MM.1S (cell line): Measurements from ENCODE around the gene IFT74.

Experiments used
- DNase-seq: peaks from one replicate; pipeline ENCODE4 v3.0.0-alpha.2; 2015
- H2AFZ ChIP-seq: fragments of 300-600 bp; sonication (generic); 2 replicates; pipeline ENCODE4 v1.6.0; 2016; ENCODE audit warnings: antibody characterized with exemption, low read length
- H3F3A ChIP-seq: fragments of 300-600 bp; sonication (generic); 2 replicates; pipeline ENCODE4 v1.6.1; 2016; ENCODE audit warnings: mild to moderate bottlenecking, antibody characterized with exemption, low read length, moderate library complexity, mixed read lengths; ENCODE audit not compliant: insufficient read depth
- H3K27ac ChIP-seq: fragments of 300-600 bp; sonication (generic); 2 replicates; pipeline ENCODE4 v1.5.1; 2016; ENCODE audit warnings: mild to moderate bottlenecking, low read length
- H3K27me3 ChIP-seq: fragments of 300-600 bp; sonication (generic); replicated peaks from 2 replicates; pipeline ENCODE4 v1.6.0; 2016; ENCODE audit warnings: low read length; ENCODE audit not compliant: insufficient read depth
- H3K36me3 ChIP-seq: fragments of 300-600 bp; sonication (generic); replicated peaks from 2 replicates; pipeline ENCODE4 v1.6.1; 2016; ENCODE audit warnings: mild to moderate bottlenecking, low read length, mixed read lengths; ENCODE audit not compliant: insufficient read depth
- H3K4me1 ChIP-seq: fragments of 300-600 bp; sonication (generic); 2 replicates; pipeline ENCODE4 v1.6.1; 2016; ENCODE audit warnings: low read length, mixed read lengths
- H3K4me2 ChIP-seq: fragments of 300-600 bp; sonication (generic); 2 replicates; pipeline ENCODE4 v1.6.0; 2016; ENCODE audit warnings: low read depth, low read length
- H3K4me3 ChIP-seq: fragments of 300-600 bp; sonication (generic); 2 replicates; pipeline ENCODE4 v1.5.1; 2016; ENCODE audit warnings: low read length, mixed read lengths
- H3K79me2 ChIP-seq: fragments of 300-600 bp; sonication (generic); 2 replicates; pipeline ENCODE4 v1.6.1; 2016; ENCODE audit warnings: mixed run types, low read length, mixed read lengths
- H3K9ac ChIP-seq: fragments of 300-600 bp; sonication (generic); 2 replicates; pipeline ENCODE4 v1.6.1; 2016; ENCODE audit warnings: low read length, mixed read lengths
- H3K9me2 ChIP-seq: fragments of 300-600 bp; sonication (generic); replicated peaks from 2 replicates; pipeline ENCODE4 v1.6.1; 2016; ENCODE audit warnings: mild to moderate bottlenecking, low read length, mixed read lengths; ENCODE audit not compliant: insufficient read depth
- H3K9me3 ChIP-seq: fragments of 300-600 bp; sonication (generic); replicated peaks from 2 replicates; pipeline ENCODE4 v1.6.1; 2016; ENCODE audit warnings: mild to moderate bottlenecking, low read length, mixed read lengths; ENCODE audit not compliant: insufficient read depth
- H4K20me1 ChIP-seq: fragments of 300-600 bp; sonication (generic); 2 replicates; pipeline ENCODE4 v1.6.1; 2016; ENCODE audit warnings: mild to moderate bottlenecking, low read length, moderate library complexity, mixed read lengths; ENCODE audit not compliant: insufficient read depth
- CTCF ChIP-seq: fragments of 300-600 bp; sonication (generic); IDR thresholded peaks from 2 replicates; pipeline ENCODE4 v1.5.1; 2016; ENCODE audit warnings: antibody characterized with exemption, low read length, mixed read lengths
- EZH2 ChIP-seq: fragments of 300-600 bp; sonication (generic); optimal IDR thresholded peaks from 2 replicates; pipeline ENCODE3; 2017; ENCODE audit warnings: low read depth, mild to moderate bottlenecking, antibody characterized with exemption, low read length, mixed read lengths
- EZH2phosphoT487 ChIP-seq: fragments of 300-600 bp; sonication (generic); IDR thresholded peaks from 2 replicates; pipeline ENCODE4 v1.6.1; 2018; ENCODE audit warnings: antibody characterized with exemption, low read length

Gene IFT74

GRCh38 chr9:26925609-26926008 lies 30.6 kb upstream of the IFT74 start:
- H3K27ac ChIP-seq, result no peak overlapping the region
- no peak overlapping the region for H3K4me2 ChIP-seq
- no peaks in the 10 kb centered on the region for H4K20me1 ChIP-seq
- no peaks in the 10 kb centered on the region for H3K9me3 ChIP-seq
- no peaks in the 10 kb centered on the region for H3K9me2 ChIP-seq
- H2AFZ ChIP-seq, result no peak overlapping the region
- no peaks in the 10 kb centered on the region for H3K4me1 ChIP-seq
- H3K4me3 ChIP-seq, result no peak overlapping the region
- no peaks in the 10 kb centered on the region for H3F3A ChIP-seq
- DNase-seq, result no peak
- no peaks in the 10 kb centered on the region; the same call in 1 of the 2 replicates for H3K79me2 ChIP-seq
- H3K27me3 ChIP-seq, result no peaks in the 10 kb centered on the region
- H3K36me3 ChIP-seq, result no peaks in the 10 kb centered on the region
- TF ChIP-seq EZH2phosphoT487 (no peak), CTCF (no peak), EZH2 (no peak)
- no peak overlapping the region for H3K9ac ChIP-seq

- Histone ChIP-seq H3K4me2 (no peak overlapping the region), H4K20me1 (no peaks in the 10 kb centered on the region), H3F3A (no peaks in the 10 kb centered on the region), H3K79me2 (peaks cover 3% of the 10 kb centered on the region; the same call in 1 of the 2 replicates), H3K9me2 (no peaks in the 10 kb centered on the region), H3K9ac (no peak overlapping the region), H3K36me3 (no peaks in the 10 kb centered on the region), H2AFZ (no peak overlapping the region), H3K27ac (no peak overlapping the region), H3K27me3 (no peaks in the 10 kb centered on the region), H3K4me1 (no peaks in the 10 kb centered on the region), H3K9me3 (no peaks in the 10 kb centered on the region), H3K4me3 (no peak overlapping the region)
- TF ChIP-seq CTCF, result no peak
- no peak for TF ChIP-seq EZH2phosphoT487
- no peak for TF ChIP-seq EZH2
- DNase-seq, result no peak
These were observed 27.2 kb upstream of the IFT74 start for GRCh38 chr9:26928902-26929495.

- no peak overlapping the region for H3K4me3 ChIP-seq
- no peak overlapping the region for H3K4me2 ChIP-seq
- H3K27me3 ChIP-seq, result no peaks in the 10 kb centered on the region
- no peaks in the 10 kb centered on the region for H3F3A ChIP-seq
- H3K36me3 ChIP-seq, result no peaks in the 10 kb centered on the region
- DNase-seq, result no peak
- H3K9ac ChIP-seq, result no peak overlapping the region
- no peaks in the 10 kb centered on the region for H3K9me3 ChIP-seq
- H4K20me1 ChIP-seq, result peaks cover 6% of the 10 kb centered on the region; the same call in 1 of the 2 replicates
- no peaks in the 10 kb centered on the region for H3K9me2 ChIP-seq
- no peaks in the 10 kb centered on the region for H3K4me1 ChIP-seq
- H3K27ac ChIP-seq, result no peak overlapping the region
- H3K79me2 ChIP-seq, result peaks cover 65% of the 10 kb centered on the region
- H2AFZ ChIP-seq, result no peak overlapping the region
- TF ChIP-seq EZH2phosphoT487, result no peak
- TF ChIP-seq CTCF, result no peak
- TF ChIP-seq EZH2, result no peak
These were observed 20.4 kb upstream of the IFT74 start for GRCh38 chr9:26935847-26936246.
